ENCODE data around the gene TSPYL1.

Gene TSPYL1

DNA sequence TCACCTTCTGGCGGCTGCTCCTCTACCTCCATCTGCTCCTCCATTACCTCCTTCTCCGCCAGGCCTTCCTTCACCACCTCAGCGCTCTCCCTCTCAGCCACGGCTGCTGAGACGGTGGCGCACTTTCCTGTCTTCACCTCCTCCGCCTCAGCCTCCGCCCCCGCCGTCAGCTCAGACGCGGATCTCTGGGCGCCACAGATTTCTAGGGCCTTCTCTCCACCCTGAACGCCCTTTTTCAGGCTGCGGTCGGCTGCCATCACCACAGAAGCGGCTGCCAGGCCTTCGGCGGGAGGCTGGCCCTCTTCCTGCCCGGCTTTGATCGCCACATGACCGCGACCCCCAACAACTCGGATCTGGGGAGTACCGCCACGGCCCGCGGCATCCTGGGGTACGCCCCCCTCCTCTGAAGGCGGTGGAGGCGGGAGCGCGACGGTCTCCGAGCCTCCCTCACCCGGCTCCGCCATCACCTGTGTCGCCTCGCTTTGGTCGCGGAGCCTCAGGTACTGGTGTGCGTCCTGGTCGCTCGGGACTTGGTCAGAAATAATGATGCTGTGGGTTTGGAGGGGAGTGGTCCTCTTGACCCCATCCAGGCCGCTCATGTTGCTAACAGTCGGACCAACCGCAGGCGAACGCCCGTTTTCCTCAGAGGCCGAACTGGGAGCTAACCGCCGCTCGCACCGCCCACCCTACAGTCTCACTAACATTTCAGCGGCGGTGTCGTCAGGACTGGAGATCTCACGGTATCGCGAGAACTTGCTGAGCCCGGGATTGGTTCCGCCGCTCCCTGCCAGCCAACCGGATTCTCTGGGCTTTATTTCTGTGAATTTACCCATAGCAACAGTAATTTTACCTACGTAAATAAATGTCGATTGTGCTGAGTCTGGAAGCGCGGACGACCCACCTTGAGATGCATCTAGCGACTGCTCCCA is at the start of gene TSPYL1:
Gene TSPYL1, minus strand, starts transcription at position 699 of the 929 bp plus-strand sequence. Its CDS starts 100 bp downstream, at position 599.
- TF ChIP-seq GATA2 (IDR thresholded peaks at IDR 0.05; ENCODE audit: low read depth, low read length), result no peak
- no peak for TF ChIP-seq GATA3 (IDR thresholded peaks at IDR 0.05; ENCODE audit: low read depth, low read length)

- no peak for TF ChIP-seq GATA3 (IDR thresholded peaks at IDR 0.05; ENCODE audit: low read depth, low read length)
- no peak for TF ChIP-seq GATA2 (IDR thresholded peaks at IDR 0.05; ENCODE audit: low read depth, low read length)
Observed at GRCh38 chr6:116329156-116329555, 49.4 kb upstream of the TSPYL1 start.

DNA sequence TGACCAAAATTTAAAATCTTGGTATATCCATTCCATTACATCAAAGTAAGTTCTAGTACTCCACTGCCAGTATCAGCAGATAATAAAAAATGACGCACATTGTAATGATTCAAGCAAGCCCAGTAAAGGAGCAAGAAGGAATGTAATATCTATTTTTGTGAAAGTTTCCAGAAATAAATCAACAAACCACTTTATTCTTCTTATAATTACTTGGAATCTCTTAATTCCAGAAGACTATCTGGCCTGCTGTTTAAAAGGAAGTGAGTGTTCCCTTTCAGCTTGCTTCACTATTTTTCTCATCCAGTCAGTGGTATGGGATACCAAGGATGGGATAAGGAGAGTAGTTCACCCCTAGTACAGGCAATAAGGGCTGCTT is 48.8 kb upstream of the TSPYL1 start:
- no peak for TF ChIP-seq GATA3 (IDR thresholded peaks at IDR 0.05; ENCODE audit: low read depth, low read length)
- TF ChIP-seq GATA2 (IDR thresholded peaks at IDR 0.05; ENCODE audit: low read depth, low read length), result no peak

GRCh38 chr6:116327803-116328527 is 48.2 kb upstream of the TSPYL1 start:
- TF ChIP-seq GATA2 (IDR thresholded peaks at IDR 0.05; ENCODE audit: low read depth, low read length) (no peak), GATA3 (IDR thresholded peaks at IDR 0.05; ENCODE audit: low read depth, low read length) (no peak)

DNA sequence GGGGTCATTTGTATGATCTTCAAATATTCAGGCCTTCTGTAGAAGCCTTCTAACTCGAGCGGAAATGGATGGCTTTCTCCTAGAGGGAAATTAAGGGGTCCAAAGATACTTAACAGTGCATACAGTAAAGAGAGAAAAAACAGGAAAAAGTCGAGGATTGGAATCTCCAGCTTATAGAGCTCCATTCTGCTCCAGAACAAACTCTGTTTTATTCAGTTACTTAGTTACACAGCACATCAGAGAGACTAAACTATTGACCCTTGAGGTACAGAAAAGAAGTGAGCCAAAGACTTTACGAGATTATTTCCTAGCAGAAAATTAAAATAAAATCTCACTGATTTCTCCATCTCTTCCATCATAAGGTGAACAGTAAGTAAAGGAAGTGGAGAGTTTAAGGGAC is 47.3 kb upstream of the TSPYL1 start:
- TF ChIP-seq GATA2 (IDR thresholded peaks at IDR 0.05; ENCODE audit: low read depth, low read length), result no peak
- TF ChIP-seq GATA3 (IDR thresholded peaks at IDR 0.05; ENCODE audit: low read depth, low read length), result no peak

DNA sequence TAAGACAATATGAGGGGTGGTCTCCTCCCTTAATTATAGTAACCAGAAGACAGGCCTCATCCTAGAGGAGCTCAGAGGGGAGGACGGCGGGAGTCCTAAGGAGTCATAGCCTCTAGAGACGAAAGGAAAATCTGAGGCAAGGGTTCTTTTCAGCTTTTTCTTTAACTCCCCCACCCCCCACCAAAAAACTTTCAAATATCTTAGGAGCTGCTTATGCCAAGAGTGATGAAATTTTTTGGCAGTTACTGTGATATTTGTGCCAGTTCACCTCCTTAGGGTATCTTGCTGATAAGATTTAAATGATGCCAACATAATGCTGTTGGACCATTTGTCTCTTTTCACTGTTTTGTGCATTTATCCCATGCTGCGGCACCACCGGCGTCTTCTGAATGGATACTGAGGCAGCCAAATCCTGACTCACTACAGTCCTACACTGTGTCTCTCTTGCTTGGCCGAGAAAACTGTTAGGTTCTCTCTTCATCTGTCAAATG is 46.5 kb upstream of the TSPYL1 start:
- TF ChIP-seq GATA3 (IDR thresholded peaks at IDR 0.05; ENCODE audit: low read depth, low read length), result no peak
- no peak for TF ChIP-seq GATA2 (IDR thresholded peaks at IDR 0.05; ENCODE audit: low read depth, low read length)

DNA sequence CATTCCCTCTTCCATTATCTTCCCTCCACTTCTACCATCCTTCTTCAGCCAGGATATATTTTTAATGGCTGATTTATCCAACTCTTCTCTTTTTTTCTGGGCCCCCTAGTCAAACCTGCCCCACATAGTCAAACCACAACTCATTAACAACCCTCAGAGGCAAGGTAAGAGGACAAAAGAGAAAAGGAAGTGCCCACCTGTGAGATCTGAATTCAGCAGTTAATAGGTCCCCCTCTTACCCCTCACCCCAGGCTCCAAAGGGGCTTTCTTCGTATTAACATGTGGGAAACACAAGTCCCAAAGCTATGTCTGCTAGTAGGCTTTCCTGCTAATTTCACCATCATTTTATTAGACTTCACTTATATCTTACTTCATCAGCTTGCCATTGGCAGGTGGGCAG is 44.1 kb upstream of the TSPYL1 start:
- no peak for TF ChIP-seq GATA2 (IDR thresholded peaks at IDR 0.05; ENCODE audit: low read depth, low read length)
- no peak for TF ChIP-seq GATA3 (IDR thresholded peaks at IDR 0.05; ENCODE audit: low read depth, low read length)

DNA sequence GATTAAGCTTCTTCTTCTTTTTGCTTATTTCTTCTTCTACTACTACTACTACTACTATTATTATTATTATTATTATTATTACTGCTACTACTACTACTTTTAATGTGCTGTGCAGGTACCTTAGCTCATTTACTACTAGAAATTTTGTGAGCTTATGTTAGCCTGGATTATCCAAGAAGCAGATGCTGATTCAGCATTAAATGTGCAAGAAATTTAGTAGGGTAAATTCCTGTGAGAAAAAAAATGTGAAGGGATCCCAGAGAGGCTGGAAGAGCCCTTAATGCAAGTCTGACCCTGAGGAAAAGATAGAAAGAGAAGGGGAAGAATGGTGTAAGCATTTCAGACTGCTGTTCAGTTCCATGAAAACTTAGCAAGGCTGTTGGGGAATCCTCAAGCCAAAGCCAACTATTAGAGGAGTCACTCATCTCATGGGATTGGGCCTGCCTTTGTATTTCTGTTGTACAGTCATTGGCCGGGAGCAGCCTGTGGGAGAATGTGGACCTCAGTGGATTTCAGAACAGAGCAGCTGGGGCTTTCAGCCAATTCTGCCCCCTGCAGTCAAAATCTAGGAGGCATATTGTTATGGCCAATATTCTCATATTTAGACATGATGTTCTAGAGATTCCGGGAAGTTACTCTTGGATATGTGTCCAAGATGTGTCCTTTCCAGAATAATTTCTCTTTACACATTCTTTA is 37.2 kb upstream of the TSPYL1 start:
- no peak for TF ChIP-seq GATA3 (IDR thresholded peaks at IDR 0.05; ENCODE audit: low read depth, low read length)
- no peak for TF ChIP-seq GATA2 (IDR thresholded peaks at IDR 0.05; ENCODE audit: low read depth, low read length)

DNA sequence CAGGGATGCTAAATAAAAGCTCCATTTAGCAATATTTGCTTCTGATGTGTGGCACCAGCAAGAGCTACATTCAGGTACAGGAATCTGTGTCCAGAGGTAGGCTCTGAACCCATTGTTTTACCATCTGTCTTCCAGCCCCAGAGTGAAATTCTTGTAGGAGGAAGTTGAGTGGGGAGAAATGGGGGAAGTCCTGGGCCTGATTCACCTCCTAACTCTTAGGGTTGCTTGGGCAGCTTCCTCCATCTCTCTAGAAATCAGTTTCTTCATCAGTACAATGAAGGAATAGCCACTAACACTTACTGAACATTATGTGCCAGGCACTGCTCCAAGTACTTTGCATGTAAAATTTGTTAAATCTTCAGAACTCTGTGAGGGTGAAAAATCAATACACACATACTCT is 35.1 kb upstream of the TSPYL1 start:
- no peak for TF ChIP-seq GATA3 (IDR thresholded peaks at IDR 0.05; ENCODE audit: low read depth, low read length)

DNA sequence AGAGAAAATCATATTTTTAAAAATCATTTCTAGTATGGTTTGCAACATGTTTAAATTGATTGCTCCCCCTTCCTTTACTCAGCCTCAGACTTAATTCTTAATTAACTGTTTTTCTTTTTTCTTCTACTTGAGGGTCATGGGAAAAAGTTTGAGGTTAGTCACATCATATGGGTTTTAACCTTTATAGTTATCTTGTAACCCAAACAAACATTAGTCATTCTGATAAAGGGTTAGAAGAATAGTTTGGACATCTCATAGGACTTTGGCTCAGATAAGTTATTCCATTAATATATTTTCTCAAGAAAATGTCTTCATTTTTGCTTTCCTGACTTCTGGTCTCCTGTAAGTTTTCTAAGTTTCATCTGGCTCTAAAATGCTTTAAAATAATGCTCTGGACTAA is 34.5 kb upstream of the TSPYL1 start:
- TF ChIP-seq GATA3 (IDR thresholded peaks at IDR 0.05; ENCODE audit: low read depth, low read length), result no peak
- no peak for TF ChIP-seq GATA2 (IDR thresholded peaks at IDR 0.05; ENCODE audit: low read depth, low read length)

- TF ChIP-seq GATA2 (IDR thresholded peaks at IDR 0.05; ENCODE audit: low read depth, low read length), result no peak
- TF ChIP-seq GATA3 (IDR thresholded peaks at IDR 0.05; ENCODE audit: low read depth, low read length), result no peak
Observed at GRCh38 chr6:116313101-116313776, 33.5 kb upstream of the TSPYL1 start.

DNA sequence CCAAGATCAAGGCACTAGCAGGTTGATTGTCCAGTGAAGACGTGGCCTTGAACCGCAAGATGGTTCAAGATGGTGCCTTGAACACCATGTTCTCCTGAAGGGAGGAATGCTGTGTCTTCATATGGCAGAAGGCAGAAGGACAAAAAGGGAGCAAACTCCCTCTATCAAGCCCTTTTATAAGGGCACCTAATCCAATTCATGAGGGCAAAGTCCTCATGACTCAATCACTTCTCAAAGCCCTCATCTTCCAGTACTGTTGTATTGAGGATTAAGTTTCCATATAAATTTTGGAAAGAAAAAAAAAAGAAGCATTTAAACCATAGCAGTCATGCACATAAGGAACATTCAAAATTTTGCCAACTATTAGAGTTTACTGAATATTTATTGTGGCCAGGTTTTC is 29.9 kb upstream of the TSPYL1 start:
- TF ChIP-seq GATA3 (IDR thresholded peaks at IDR 0.05; ENCODE audit: low read depth, low read length) (no peak), GATA2 (IDR thresholded peaks at IDR 0.05; ENCODE audit: low read depth, low read length) (no peak)

GRCh38 chr6:116309001-116309400 is 29.3 kb upstream of the TSPYL1 start:
- TF ChIP-seq GATA2 (IDR thresholded peaks at IDR 0.05; ENCODE audit: low read depth, low read length) (no peak), GATA3 (IDR thresholded peaks at IDR 0.05; ENCODE audit: low read depth, low read length) (no peak)

- TF ChIP-seq GATA3 (IDR thresholded peaks at IDR 0.05; ENCODE audit: low read depth, low read length) (no peak), GATA2 (IDR thresholded peaks at IDR 0.05; ENCODE audit: low read depth, low read length) (no peak)
Observed at GRCh38 chr6:116307633-116308032, 27.9 kb upstream of the TSPYL1 start.
